SK-N-SH (cell line): Measurements from ENCODE around the gene SGSM2.

Experiments used
- EZH2phosphoT487 ChIP-seq: fragments of 200-600 bp; sonication (generic); IDR thresholded peaks from 2 replicates; pipeline ENCODE4 v1.6.1; 2017; ENCODE audit warnings: low read depth, mixed run types, mild to moderate bottlenecking, antibody characterized with exemption, moderate library complexity, borderline replicate concordance
- FOXJ3 ChIP-seq: sonication (generic); formaldehyde crosslinking; IDR thresholded peaks from 2 replicates; pipeline ENCODE4 v1.5.1; 2020; ENCODE audit warnings: mild to moderate bottlenecking, missing genetic modification reagents
- JUND ChIP-seq: IDR thresholded peaks from 2 replicates; pipeline ENCODE4 v1.4.0; 2012
- NFIC ChIP-seq: IDR thresholded peaks from 2 replicates; pipeline ENCODE4 v1.4.0; 2012; ENCODE audit warnings: borderline replicate concordance
- NRF1 ChIP-seq: IDR thresholded peaks from 2 replicates; pipeline ENCODE4 v1.6.1; 2012; ENCODE audit warnings: low read depth, mild to moderate bottlenecking, low read length
- RAD21 ChIP-seq: IDR thresholded peaks from 2 replicates; pipeline ENCODE4 v1.6.1; 2012; ENCODE audit warnings: mild to moderate bottlenecking, low read length
- RCOR1 ChIP-seq: fragments of 150-350 bp; IDR thresholded peaks from 2 replicates; pipeline ENCODE4 v1.6.1; 2017; ENCODE audit warnings: antibody characterized with exemption, low read length
- TF ChIP-seq, protein P1 (sequence below): fragments of 200-600 bp; sonication (generic); IDR thresholded peaks from 2 replicates; pipeline ENCODE4 v1.6.1; 2017; ENCODE audit warnings: antibody characterized with exemption, mild to moderate bottlenecking, moderate library complexity
- TF ChIP-seq, protein P2 (sequence below): IDR thresholded peaks from 2 replicates; pipeline ENCODE4 v1.6.1; 2012; ENCODE audit warnings: mild to moderate bottlenecking, low read depth, low read length, moderate library complexity

- TF ChIP-seq RAD21 (no peak), NFIC (no peak), EZH2phosphoT487 (no peak), RCOR1 (no peak), FOXJ3 (CRISPR knock-in tag) (no peak), NRF1 (no peak), JUND (no peak)
- TF ChIP-seq, protein P1, sequence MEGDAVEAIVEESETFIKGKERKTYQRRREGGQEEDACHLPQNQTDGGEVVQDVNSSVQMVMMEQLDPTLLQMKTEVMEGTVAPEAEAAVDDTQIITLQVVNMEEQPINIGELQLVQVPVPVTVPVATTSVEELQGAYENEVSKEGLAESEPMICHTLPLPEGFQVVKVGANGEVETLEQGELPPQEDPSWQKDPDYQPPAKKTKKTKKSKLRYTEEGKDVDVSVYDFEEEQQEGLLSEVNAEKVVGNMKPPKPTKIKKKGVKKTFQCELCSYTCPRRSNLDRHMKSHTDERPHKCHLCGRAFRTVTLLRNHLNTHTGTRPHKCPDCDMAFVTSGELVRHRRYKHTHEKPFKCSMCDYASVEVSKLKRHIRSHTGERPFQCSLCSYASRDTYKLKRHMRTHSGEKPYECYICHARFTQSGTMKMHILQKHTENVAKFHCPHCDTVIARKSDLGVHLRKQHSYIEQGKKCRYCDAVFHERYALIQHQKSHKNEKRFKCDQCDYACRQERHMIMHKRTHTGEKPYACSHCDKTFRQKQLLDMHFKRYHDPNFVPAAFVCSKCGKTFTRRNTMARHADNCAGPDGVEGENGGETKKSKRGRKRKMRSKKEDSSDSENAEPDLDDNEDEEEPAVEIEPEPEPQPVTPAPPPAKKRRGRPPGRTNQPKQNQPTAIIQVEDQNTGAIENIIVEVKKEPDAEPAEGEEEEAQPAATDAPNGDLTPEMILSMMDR: no peak
- TF ChIP-seq, protein P2, sequence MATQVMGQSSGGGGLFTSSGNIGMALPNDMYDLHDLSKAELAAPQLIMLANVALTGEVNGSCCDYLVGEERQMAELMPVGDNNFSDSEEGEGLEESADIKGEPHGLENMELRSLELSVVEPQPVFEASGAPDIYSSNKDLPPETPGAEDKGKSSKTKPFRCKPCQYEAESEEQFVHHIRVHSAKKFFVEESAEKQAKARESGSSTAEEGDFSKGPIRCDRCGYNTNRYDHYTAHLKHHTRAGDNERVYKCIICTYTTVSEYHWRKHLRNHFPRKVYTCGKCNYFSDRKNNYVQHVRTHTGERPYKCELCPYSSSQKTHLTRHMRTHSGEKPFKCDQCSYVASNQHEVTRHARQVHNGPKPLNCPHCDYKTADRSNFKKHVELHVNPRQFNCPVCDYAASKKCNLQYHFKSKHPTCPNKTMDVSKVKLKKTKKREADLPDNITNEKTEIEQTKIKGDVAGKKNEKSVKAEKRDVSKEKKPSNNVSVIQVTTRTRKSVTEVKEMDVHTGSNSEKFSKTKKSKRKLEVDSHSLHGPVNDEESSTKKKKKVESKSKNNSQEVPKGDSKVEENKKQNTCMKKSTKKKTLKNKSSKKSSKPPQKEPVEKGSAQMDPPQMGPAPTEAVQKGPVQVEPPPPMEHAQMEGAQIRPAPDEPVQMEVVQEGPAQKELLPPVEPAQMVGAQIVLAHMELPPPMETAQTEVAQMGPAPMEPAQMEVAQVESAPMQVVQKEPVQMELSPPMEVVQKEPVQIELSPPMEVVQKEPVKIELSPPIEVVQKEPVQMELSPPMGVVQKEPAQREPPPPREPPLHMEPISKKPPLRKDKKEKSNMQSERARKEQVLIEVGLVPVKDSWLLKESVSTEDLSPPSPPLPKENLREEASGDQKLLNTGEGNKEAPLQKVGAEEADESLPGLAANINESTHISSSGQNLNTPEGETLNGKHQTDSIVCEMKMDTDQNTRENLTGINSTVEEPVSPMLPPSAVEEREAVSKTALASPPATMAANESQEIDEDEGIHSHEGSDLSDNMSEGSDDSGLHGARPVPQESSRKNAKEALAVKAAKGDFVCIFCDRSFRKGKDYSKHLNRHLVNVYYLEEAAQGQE: no peak
These were observed 7.2 kb downstream of the SGSM2 start for GRCh38 chr17:2344528-2344927.
